GM12801 (cell line): ENCODE data around the gene SLC16A7.

Source experiments
- TF ChIP-seq, protein P1 (sequence below): IDR thresholded peaks from one replicate; pipeline ENCODE4 v1.5.1; 2011; ENCODE audit warnings: control low read depth; ENCODE audit not compliant: insufficient read length; ENCODE audit errors: extremely low read depth

The SLC16A7 gene

GRCh38 chr12:59833408-59833807, 237.6 kb downstream of the SLC16A7 start:
- TF ChIP-seq, protein P1, sequence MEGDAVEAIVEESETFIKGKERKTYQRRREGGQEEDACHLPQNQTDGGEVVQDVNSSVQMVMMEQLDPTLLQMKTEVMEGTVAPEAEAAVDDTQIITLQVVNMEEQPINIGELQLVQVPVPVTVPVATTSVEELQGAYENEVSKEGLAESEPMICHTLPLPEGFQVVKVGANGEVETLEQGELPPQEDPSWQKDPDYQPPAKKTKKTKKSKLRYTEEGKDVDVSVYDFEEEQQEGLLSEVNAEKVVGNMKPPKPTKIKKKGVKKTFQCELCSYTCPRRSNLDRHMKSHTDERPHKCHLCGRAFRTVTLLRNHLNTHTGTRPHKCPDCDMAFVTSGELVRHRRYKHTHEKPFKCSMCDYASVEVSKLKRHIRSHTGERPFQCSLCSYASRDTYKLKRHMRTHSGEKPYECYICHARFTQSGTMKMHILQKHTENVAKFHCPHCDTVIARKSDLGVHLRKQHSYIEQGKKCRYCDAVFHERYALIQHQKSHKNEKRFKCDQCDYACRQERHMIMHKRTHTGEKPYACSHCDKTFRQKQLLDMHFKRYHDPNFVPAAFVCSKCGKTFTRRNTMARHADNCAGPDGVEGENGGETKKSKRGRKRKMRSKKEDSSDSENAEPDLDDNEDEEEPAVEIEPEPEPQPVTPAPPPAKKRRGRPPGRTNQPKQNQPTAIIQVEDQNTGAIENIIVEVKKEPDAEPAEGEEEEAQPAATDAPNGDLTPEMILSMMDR, result no peak

- TF ChIP-seq, protein P1, result no peak
Measured at GRCh38 chr12:59834659-59835474, 239.0 kb downstream of the SLC16A7 start.
